Karpas-422 (cell line): Measurements from ENCODE around the gene CCND3. TPM values are rescaled to one million over a fixed set of nuclear protein-coding genes. Genes with fewer than 3 reads are reported as not detected.
"Not testable (repeated sequence)": the region's sequence is repeated elsewhere in the genome, so short reads cannot be mapped to it uniquely, and the experiment has no call there.

ENCODE experiments used
- DNase-seq: peaks from one replicate; pipeline ENCODE4 v3.0.0-alpha.2; 2015
- H2AFZ ChIP-seq: fragments of 200-600 bp; sonication (generic); 2 replicates; pipeline ENCODE4 v1.6.1; 2014; ENCODE audit warnings: antibody characterized with exemption, low read length, mixed read lengths
- H3K27ac ChIP-seq: fragments of 200-600 bp; sonication (generic); 2 replicates; pipeline ENCODE4 v1.5.1; 2014; ENCODE audit warnings: mild to moderate bottlenecking, low read length, moderate library complexity
- H3K27me3 ChIP-seq: fragments of 200-600 bp; sonication (generic); 2 replicates; pipeline ENCODE4 v1.6.1; 2014; ENCODE audit warnings: low read length, mixed read lengths
- H3K36me3 ChIP-seq: fragments of 200-600 bp; sonication (generic); 2 replicates; pipeline ENCODE4 v1.6.1; 2014; ENCODE audit warnings: low read length, mixed read lengths; ENCODE audit not compliant: insufficient read depth
- H3K4me1 ChIP-seq: fragments of 200-600 bp; sonication (generic); 2 replicates; pipeline ENCODE4 v1.6.1; 2014; ENCODE audit warnings: mild to moderate bottlenecking, low read length, mixed read lengths
- H3K4me2 ChIP-seq: fragments of 200-600 bp; sonication (generic); 2 replicates; pipeline ENCODE4 v1.6.1; 2014; ENCODE audit warnings: low read length, low read depth, mild to moderate bottlenecking; ENCODE audit not compliant: poor library complexity, severe bottlenecking
- H3K4me3 ChIP-seq: fragments of 200-600 bp; sonication (generic); 2 replicates; pipeline ENCODE4 v1.5.1; 2014; ENCODE audit warnings: mild to moderate bottlenecking, antibody characterized with exemption, low read length, mixed read lengths
- H3K79me2 ChIP-seq: fragments of 200-600 bp; sonication (generic); 2 replicates; pipeline ENCODE4 v1.6.1; 2014; ENCODE audit warnings: mild to moderate bottlenecking, low read length, mixed read lengths
- H3K9ac ChIP-seq: fragments of 200-600 bp; sonication (generic); 2 replicates; pipeline ENCODE4 v1.6.0; 2014; ENCODE audit warnings: low read length
- H3K9me2 ChIP-seq: fragments of 200-600 bp; sonication (generic), shearing (Covaris generic); replicated peaks from 2 replicates; pipeline ENCODE4 v1.6.0; 2014; ENCODE audit warnings: mild to moderate bottlenecking, low read length, moderate library complexity; ENCODE audit not compliant: insufficient read depth
- H3K9me3 ChIP-seq: fragments of 300-700, 200-600 bp; sonication (generic); 2 replicates; pipeline ENCODE4 v1.6.1; 2014; ENCODE audit warnings: low read length, mixed read lengths
- H4K20me1 ChIP-seq: fragments of 200-600 bp; sonication (generic); 2 replicates; pipeline ENCODE4 v1.6.1; 2014; ENCODE audit warnings: mild to moderate bottlenecking, antibody characterized with exemption, low read length, low read depth; ENCODE audit not compliant: insufficient read depth
- total RNA-seq: library from RNA; depleted of rRNA; stranded (reverse); fragments of >200 nt; shearing (Covaris generic); gene quantifications from 2 replicates; pipeline ENCODE4 v1.2.3, GENCODE V29; 2014; ENCODE audit warnings: low replicate concordance

The CCND3 gene
- total RNA-seq, 1 experiment from 2014 or later: 63.5 TPM

- no peak for DNase-seq
Measured at GRCh38 chr6:41958022-41958856, 16.6 kb upstream of the CCND3 start.

GRCh38 chr6:41957117-41957516, 15.5 kb upstream of the CCND3 start:
- Histone ChIP-seq H4K20me1 (no peaks in the 10 kb centered on the region), H3K4me3 (no peak overlapping the region), H3K9me3 (no peaks in the 10 kb centered on the region), H3K27ac (no peak overlapping the region), H3K4me2 (no peak overlapping the region), H2AFZ (no peak overlapping the region), H3K36me3 (no peaks in the 10 kb centered on the region), H3K27me3 (no peaks in the 10 kb centered on the region), H3K79me2 (no peaks in the 10 kb centered on the region), H3K9me2 (no peaks in the 10 kb centered on the region), H3K9ac (no peak overlapping the region), H3K4me1 (no peaks in the 10 kb centered on the region)
- no peak for DNase-seq

More at GRCh38 chr6:41958022-41958856, 16.6 kb upstream of the CCND3 start:
- no peaks in the 10 kb centered on the region for H3K9me3 ChIP-seq
- no peak overlapping the region for H3K9ac ChIP-seq
- H3K4me1 ChIP-seq: no peaks in the 10 kb centered on the region
- H3K36me3 ChIP-seq: no peaks in the 10 kb centered on the region
- no peak overlapping the region for H3K27ac ChIP-seq
- no peaks in the 10 kb centered on the region for H3K79me2 ChIP-seq
- no peak overlapping the region for H3K4me2 ChIP-seq
- H3K4me3 ChIP-seq: no peak overlapping the region
- H3K9me2 ChIP-seq: no peaks in the 10 kb centered on the region
- H4K20me1 ChIP-seq: no peaks in the 10 kb centered on the region
- no peaks in the 10 kb centered on the region for H3K27me3 ChIP-seq
- no peak overlapping the region for H2AFZ ChIP-seq

- Histone ChIP-seq H3K4me1 (no peaks in the 10 kb centered on the region), H3K4me2 (no peak overlapping the region), H2AFZ (no peak overlapping the region), H4K20me1 (no peaks in the 10 kb centered on the region), H3K79me2 (no peaks in the 10 kb centered on the region), H3K36me3 (no peaks in the 10 kb centered on the region), H3K9ac (no peak overlapping the region), H3K9me3 (no peaks in the 10 kb centered on the region), H3K27me3 (no peaks in the 10 kb centered on the region), H3K4me3 (no peak overlapping the region), H3K9me2 (no peaks in the 10 kb centered on the region), H3K27ac (no peak overlapping the region)
- no peak for DNase-seq
Measured at GRCh38 chr6:41955412-41955811, 13.8 kb upstream of the CCND3 start.

DNA sequence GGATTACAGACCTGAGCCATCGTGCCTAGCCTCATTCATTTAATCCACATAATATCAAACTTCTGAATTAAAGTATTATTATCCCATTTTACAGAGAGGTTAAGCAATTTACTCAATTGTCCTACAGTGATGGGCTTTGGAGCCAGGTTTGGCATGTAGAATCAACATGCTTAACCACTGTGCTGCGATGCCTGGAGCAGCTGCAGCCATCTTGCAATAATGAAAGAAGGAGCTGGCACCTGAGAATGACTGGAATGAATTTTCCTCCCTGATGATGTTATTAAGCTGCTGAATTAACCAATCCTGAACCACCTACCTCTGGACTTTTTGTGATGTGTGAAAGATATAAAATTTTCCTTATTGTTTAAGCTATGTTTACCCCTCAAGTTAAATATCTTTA, 13.1 kb upstream of the CCND3 start:
- H3K4me1 ChIP-seq: no peaks in the 10 kb centered on the region
- no peak overlapping the region for H2AFZ ChIP-seq
- H3K79me2 ChIP-seq: no peaks in the 10 kb centered on the region
- H3K36me3 ChIP-seq: no peaks in the 10 kb centered on the region
- no peaks in the 10 kb centered on the region for H4K20me1 ChIP-seq
- H3K4me2 ChIP-seq: no peak overlapping the region
- no peaks in the 10 kb centered on the region for H3K27me3 ChIP-seq
- no peak overlapping the region for H3K4me3 ChIP-seq
- H3K27ac ChIP-seq: no peak overlapping the region
- no peaks in the 10 kb centered on the region for H3K9me3 ChIP-seq
- H3K9me2 ChIP-seq: no peaks in the 10 kb centered on the region
- peak; percentile 5 for DNase-seq
- no peak overlapping the region for H3K9ac ChIP-seq

DNA sequence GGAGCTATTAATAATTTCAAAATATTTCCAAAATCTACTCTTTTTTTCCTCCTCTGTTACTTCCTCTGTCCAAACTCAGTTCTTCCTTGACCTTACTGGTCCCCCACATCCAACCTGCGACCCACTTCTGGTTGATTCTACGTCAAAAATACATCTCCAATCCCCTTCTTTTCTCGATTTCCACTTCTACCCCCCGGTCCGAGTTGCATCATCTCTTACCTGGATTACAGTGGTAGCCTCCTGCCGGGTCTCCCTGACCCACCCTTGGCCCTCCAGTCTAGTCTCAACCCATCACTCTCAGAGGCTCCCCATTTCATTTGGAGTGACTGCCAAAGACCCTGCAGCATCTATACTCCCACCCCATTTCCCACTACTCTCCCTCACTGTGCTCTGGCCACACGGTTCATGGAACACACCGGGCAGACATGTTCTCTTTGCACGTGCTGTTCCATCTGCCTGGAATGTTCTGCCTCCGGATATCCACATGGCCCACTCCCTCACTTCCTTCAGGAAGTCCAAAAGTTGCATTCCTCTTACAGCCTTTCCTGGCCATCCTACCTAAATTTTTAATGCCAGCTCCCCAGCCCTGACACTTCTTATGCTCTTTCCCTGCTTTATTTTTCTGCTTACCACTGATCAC, 6.1 kb upstream of the CCND3 start:
- H3K9ac ChIP-seq: no peak overlapping the region
- no peaks in the 10 kb centered on the region for H3K27me3 ChIP-seq
- H4K20me1 ChIP-seq: no peaks in the 10 kb centered on the region
- H3K79me2 ChIP-seq: no peaks in the 10 kb centered on the region
- H3K9me3 ChIP-seq: no peaks in the 10 kb centered on the region
- no peak overlapping the region for H3K4me3 ChIP-seq
- H3K4me2 ChIP-seq: no peak overlapping the region
- H3K27ac ChIP-seq: no peak overlapping the region
- H3K36me3 ChIP-seq: no peaks in the 10 kb centered on the region
- DNase-seq: peak; percentile 16
- H3K4me1 ChIP-seq: no peaks in the 10 kb centered on the region; the same call in 1 of the 2 replicates
- no peaks in the 10 kb centered on the region for H3K9me2 ChIP-seq
- no peak overlapping the region for H2AFZ ChIP-seq

DNA sequence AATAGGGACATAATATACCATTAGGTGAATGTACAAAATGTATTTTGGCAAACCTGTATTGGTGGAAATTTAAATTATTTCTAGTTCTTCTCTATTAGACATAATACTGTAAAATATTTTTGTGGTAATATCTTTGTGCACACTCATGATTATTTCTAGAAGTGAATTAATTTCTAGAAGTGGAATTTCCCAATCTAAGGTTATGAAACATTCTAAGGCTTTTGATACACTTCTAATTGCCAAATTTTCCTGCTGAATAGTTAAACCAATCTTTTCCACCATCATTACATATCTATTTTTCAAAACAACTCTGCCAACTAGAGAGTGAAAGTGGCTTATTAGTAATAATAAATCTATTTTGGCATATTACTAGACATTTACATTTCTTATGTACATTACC, 1.8 kb upstream of the CCND3 start:
- Histone ChIP-seq H3K4me2 (no peak overlapping the region), H3K27ac (no peak overlapping the region), H3K9me2 (no peaks in the 10 kb centered on the region), H2AFZ (no peak overlapping the region), H3K79me2 (peaks cover 30% of the 10 kb centered on the region), H3K27me3 (no peaks in the 10 kb centered on the region), H4K20me1 (0 out of 2 replicates have a peak, but pooled peaks cover 11% of the 10 kb centered on the region), H3K36me3 (no peaks in the 10 kb centered on the region), H3K4me3 (no peak overlapping the region), H3K9me3 (no peaks in the 10 kb centered on the region), H3K4me1 (peaks cover 30% of the 10 kb centered on the region), H3K9ac (no peak overlapping the region)
- peak; percentile 36 for DNase-seq

DNA sequence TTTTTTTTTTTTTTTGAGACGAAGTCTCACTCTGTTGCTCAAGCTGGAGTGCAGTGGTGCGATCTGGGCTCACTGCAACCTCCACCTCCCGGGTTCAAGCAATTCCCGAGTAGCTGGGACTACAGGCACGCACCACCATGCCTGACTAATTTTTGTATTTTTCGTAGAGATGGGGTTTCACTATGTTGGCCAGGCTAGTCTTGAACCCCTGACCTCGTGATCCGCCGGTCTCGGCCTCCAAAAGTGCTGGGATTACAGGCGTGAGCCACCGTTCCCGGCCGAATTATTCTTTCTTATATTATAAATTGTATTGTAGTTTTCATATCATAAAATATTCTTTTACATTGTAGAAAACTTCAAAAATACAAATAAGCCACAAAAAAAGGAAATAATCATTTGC, 1.3 kb upstream of the CCND3 start:
- Histone ChIP-seq H3K79me2 (peaks cover 34% of the 10 kb centered on the region), H3K4me1 (peaks cover 36% of the 10 kb centered on the region), H4K20me1 (0 out of 2 replicates have a peak, but pooled peaks cover 11% of the 10 kb centered on the region), H3K4me2 (peak overlapping the region; percentile 89)
- H3K9me3 ChIP-seq, H3K4me3 ChIP-seq, DNase-seq, H3K27ac ChIP-seq, H3K36me3 ChIP-seq, H3K9ac ChIP-seq, H3K27me3 ChIP-seq, H3K9me2 ChIP-seq, H2AFZ ChIP-seq: not testable (repeated sequence)

DNA sequence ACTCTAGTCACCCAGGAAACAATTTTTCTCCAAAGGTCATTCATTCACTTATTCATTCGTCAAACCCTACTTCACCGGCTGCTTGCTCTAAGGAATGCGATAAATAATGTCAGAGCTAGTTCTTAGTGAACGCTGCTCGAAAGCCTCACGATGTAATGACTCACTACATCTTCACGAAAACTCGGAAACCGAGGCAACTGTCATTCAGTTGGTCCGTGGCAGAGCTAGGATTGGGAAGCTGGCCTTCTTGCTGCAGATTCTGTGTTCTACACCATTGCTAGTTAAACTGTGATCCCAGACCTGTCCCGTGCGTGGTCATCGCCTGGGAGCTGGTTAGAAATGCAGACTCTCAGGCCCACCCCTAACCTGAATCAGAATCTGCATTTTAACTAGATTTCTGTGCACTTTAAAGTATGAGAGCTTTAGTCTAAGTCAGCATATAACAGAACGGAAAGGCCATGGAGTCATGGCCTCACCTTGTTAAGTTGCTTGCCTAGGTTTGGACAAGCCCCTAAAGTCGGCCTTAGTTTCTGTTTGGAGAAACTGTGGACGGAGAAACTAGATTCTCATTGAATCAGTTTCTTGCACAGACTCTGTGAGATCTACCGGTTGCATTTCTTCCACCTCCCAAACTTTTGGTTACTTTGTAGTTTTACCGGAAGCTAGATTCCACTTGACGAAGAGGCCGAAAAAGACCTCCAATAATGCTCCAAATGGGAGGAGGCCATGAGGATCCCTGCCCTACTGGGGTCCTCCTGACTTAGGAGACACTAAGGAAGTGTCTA, 651 bp upstream of the CCND3 start:
- H3K9me2 ChIP-seq: no peaks in the 10 kb centered on the region
- H3K27me3 ChIP-seq: no peaks in the 10 kb centered on the region
- H3K4me1 ChIP-seq: peaks cover 42% of the 10 kb centered on the region
- 0 out of 2 replicates have a peak, but pooled peaks cover 11% of the 10 kb centered on the region for H4K20me1 ChIP-seq
- peak; percentile 45 for DNase-seq
- H3K9ac ChIP-seq: peak overlapping the region; percentile 74
- H3K4me3 ChIP-seq: peak overlapping the region; percentile 97
- H3K27ac ChIP-seq: peak overlapping the region; percentile 53
- no peaks in the 10 kb centered on the region for H3K9me3 ChIP-seq
- no peaks in the 10 kb centered on the region for H3K36me3 ChIP-seq
- H3K4me2 ChIP-seq: peak overlapping the region; percentile 89
- peak overlapping the region; percentile 57 for H2AFZ ChIP-seq
- H3K79me2 ChIP-seq: peaks cover 39% of the 10 kb centered on the region
